Mesenchymal stem cell (in vitro differentiated cells and primary cell): ENCODE results near the gene HS1BP3.

Experiments used
- DNase-seq: peaks from one replicate; pipeline ENCODE4 v3.0.0-alpha.2; 2013
- H2AFZ ChIP-seq: one replicate; pipeline ENCODE4 v1.6.1; 2013; ENCODE audit warnings: low read depth, mild to moderate bottlenecking, control low read depth, inconsistent platforms, low read length, moderate library complexity
- H2AK5ac ChIP-seq: 2 replicates; pipeline ENCODE4 v1.6.1; 2013; ENCODE audit warnings: low read length, moderate library complexity, mild to moderate bottlenecking, inconsistent platforms; ENCODE audit not compliant: severe bottlenecking
- H2BK120ac ChIP-seq: one replicate; pipeline ENCODE4 v1.6.1; 2013; ENCODE audit warnings: low read depth, mild to moderate bottlenecking, inconsistent platforms, low read length, moderate library complexity
- H2BK12ac ChIP-seq, 2 experiments: one replicate each; pipeline ENCODE4 v1.6.1; 2013; ENCODE audit warnings: inconsistent platforms in 2 of 2, low read length in 2 of 2, mild to moderate bottlenecking in 2 of 2, moderate library complexity in 2 of 2, control low read depth in 1 of 2
- H2BK15ac ChIP-seq: one replicate; pipeline ENCODE4 v1.6.1; 2013; ENCODE audit warnings: mild to moderate bottlenecking, low read depth, inconsistent platforms; ENCODE audit not compliant: poor library complexity, severe bottlenecking
- H2BK5ac ChIP-seq: 2 replicates; pipeline ENCODE4 v1.6.1; 2013; ENCODE audit warnings: low read depth, mild to moderate bottlenecking, low read length, control low read depth, inconsistent platforms; ENCODE audit not compliant: poor library complexity, severe bottlenecking
- H3K14ac ChIP-seq, 2 experiments: one replicate each; pipeline ENCODE4 v1.6.1; 2013; ENCODE audit warnings: inconsistent platforms in 2 of 2, low read length in 2 of 2, control low read depth in 1 of 2, mild to moderate bottlenecking in 1 of 2, moderate library complexity in 1 of 2
- H3K18ac ChIP-seq, 2 experiments: one replicate each; pipeline ENCODE4 v1.6.1; 2013; ENCODE audit warnings: inconsistent platforms in 2 of 2, low read length in 2 of 2, control low read depth in 1 of 2, low read depth in 1 of 2, mild to moderate bottlenecking in 1 of 2
- H3K23ac ChIP-seq, 2 experiments: one replicate each; pipeline ENCODE4 v1.6.1; 2013; ENCODE audit warnings: inconsistent platforms in 2 of 2, low read length in 2 of 2, mild to moderate bottlenecking in 2 of 2, moderate library complexity in 2 of 2, control low read depth in 1 of 2
- H3K27ac ChIP-seq: 2 replicates; pipeline ENCODE4 v1.5.1; 2013; ENCODE audit warnings: mild to moderate bottlenecking, moderate library complexity, low read length, control low read depth, inconsistent platforms; ENCODE audit not compliant: poor library complexity, severe bottlenecking
- H3K27me3 ChIP-seq, 2 experiments: 2 replicates each; pipeline versions ENCODE4 v1.6.1 to v1.7.0; 2013; ENCODE audit warnings: low read length in 2 of 2, mild to moderate bottlenecking in 2 of 2, moderate library complexity in 2 of 2, control low read depth in 1 of 2, inconsistent platforms in 1 of 2; ENCODE audit not compliant: control insufficient read depth in 1 of 2, insufficient read depth in 1 of 2
- H3K36me3 ChIP-seq, 2 experiments: 2 replicates each; pipeline versions ENCODE4 v1.6.1 to v1.7.0; 2013; ENCODE audit warnings: low read length in 2 of 2, control low read depth in 1 of 2, inconsistent platforms in 1 of 2, low read depth in 1 of 2, mild to moderate bottlenecking in 1 of 2; ENCODE audit not compliant: insufficient read depth in 2 of 2, control insufficient read depth in 1 of 2
- H3K4ac ChIP-seq, 2 experiments: one replicate each; pipeline ENCODE4 v1.6.1; 2013; ENCODE audit warnings: inconsistent platforms in 2 of 2, low read length in 2 of 2, mild to moderate bottlenecking in 2 of 2, moderate library complexity in 2 of 2, control low read depth in 1 of 2, low read depth in 1 of 2
- H3K4me1 ChIP-seq: 2 replicates; pipeline ENCODE4 v1.6.1; 2013; ENCODE audit warnings: low read depth, low read length, control low read depth; ENCODE audit not compliant: control insufficient read depth, insufficient read depth
- H3K4me2 ChIP-seq: 2 replicates; pipeline ENCODE4 v1.6.1; 2013; ENCODE audit warnings: low read length, mild to moderate bottlenecking, inconsistent platforms; ENCODE audit not compliant: poor library complexity, severe bottlenecking
- H3K4me3 ChIP-seq, 2 experiments: 2 replicates each; pipeline versions ENCODE4 v1.5.1 to v1.7.0; 2013; ENCODE audit warnings: low read length in 2 of 2, mild to moderate bottlenecking in 2 of 2, control low read depth in 1 of 2, low read depth in 1 of 2; ENCODE audit not compliant: insufficient read depth in 1 of 2
- H3K79me1 ChIP-seq: replicated peaks from 2 replicates; pipeline ENCODE4 v1.6.1; 2013; ENCODE audit warnings: mild to moderate bottlenecking, control low read depth, low read length, inconsistent platforms; ENCODE audit not compliant: poor library complexity, severe bottlenecking
- H3K9ac ChIP-seq: 2 replicates; pipeline ENCODE4 v1.7.0; 2013; ENCODE audit warnings: mild to moderate bottlenecking, low read length, moderate library complexity
- H3K9me3 ChIP-seq: 2 replicates; pipeline ENCODE4 v1.7.0; 2013; ENCODE audit warnings: mild to moderate bottlenecking, low read length; ENCODE audit not compliant: control insufficient read depth
- H4K8ac ChIP-seq: one replicate; pipeline ENCODE4 v1.6.1; 2013; ENCODE audit warnings: inconsistent platforms, mild to moderate bottlenecking, low read length, moderate library complexity
- H4K91ac ChIP-seq: one replicate; pipeline ENCODE4 v1.6.1; 2013; ENCODE audit warnings: mild to moderate bottlenecking, low read length, inconsistent platforms
- WGBS: methylation state at CpG from one replicate; pipeline ENCODE4 v1.1.7; 2013; ENCODE audit warnings: mixed read lengths; 5-methylcytosine and 5-hydroxymethylcytosine counted together

Gene HS1BP3

GRCh38 chr2:20617081-20617575, 33.8 kb downstream of the HS1BP3 start:
- Histone ChIP-seq H3K9ac (peak overlapping the region; percentile 89), H3K79me1 (peaks cover 2% of the 10 kb centered on the region), H3K9me3 (no peaks in the 10 kb centered on the region), H3K14ac (peak overlapping the region in 1 of 2 experiments; percentile 86), H4K8ac (peak overlapping the region; percentile 41), H2BK5ac (no peak overlapping the region), H3K4me3 (no peak overlapping the region), H3K36me3 (peaks cover 25 to 32% of the 10 kb centered on the region in 2 experiments), H2BK15ac (peak overlapping the region; percentile 18), H4K91ac (peak overlapping the region; percentile 94), H3K27ac (peak overlapping the region; percentile 53), H3K4me1 (peaks cover 63% of the 10 kb centered on the region), H3K23ac (peak overlapping the region in 1 of 2 experiments; percentile 71), H2AK5ac (peak overlapping the region; percentile 95), H2BK12ac (peak overlapping the region; percentile 87 to 95), H2AFZ (no peak overlapping the region), H2BK120ac (peak overlapping the region; percentile 69), H3K4ac (peak overlapping the region; percentile 48 to 94), H3K27me3 (no peaks in the 10 kb centered on the region), H3K4me2 (no peak overlapping the region), H3K18ac (peak overlapping the region; percentile 93 to 96)
- 37% methylated on average over 7 of the region's 10 CpGs for WGBS
- DNase-seq = peak; percentile 72

- H2BK5ac ChIP-seq = no peak overlapping the region
- no peak overlapping the region for H3K4me3 ChIP-seq
- peak overlapping the region; percentile 52 to 70 for H3K4ac ChIP-seq
- peak overlapping the region in 1 of 2 experiments; percentile 53 for H3K14ac ChIP-seq
- no peaks in the 10 kb centered on the region for H3K9me3 ChIP-seq
- H2AK5ac ChIP-seq = peak overlapping the region; percentile 95
- no peaks in the 10 kb centered on the region for H3K27me3 ChIP-seq
- no peak overlapping the region for H2BK15ac ChIP-seq
- no peak overlapping the region for H3K27ac ChIP-seq
- peaks cover 67% of the 10 kb centered on the region for H3K4me1 ChIP-seq
- H2BK120ac ChIP-seq = no peak overlapping the region
- no peak for DNase-seq
- peaks cover 2% of the 10 kb centered on the region for H3K79me1 ChIP-seq
- H3K36me3 ChIP-seq = peaks cover 18 to 26% of the 10 kb centered on the region in 2 experiments
- H2BK12ac ChIP-seq = peak overlapping the region; percentile 71 to 95
- no peak overlapping the region for H3K9ac ChIP-seq
- peak overlapping the region; percentile 34 to 96 for H3K18ac ChIP-seq
- 96% methylated on average over 4 of the region's 4 CpGs for WGBS
- no peak overlapping the region for H2AFZ ChIP-seq
- no peak overlapping the region for H3K4me2 ChIP-seq
- H3K23ac ChIP-seq = no peak overlapping the region
- H4K8ac ChIP-seq = no peak overlapping the region
- peak overlapping the region; percentile 70 for H4K91ac ChIP-seq
Observed at GRCh38 chr2:20616341-20616871, 34.5 kb downstream of the HS1BP3 start.

GRCh38 chr2:20615466-20616241, 35.2 kb downstream of the HS1BP3 start:
- Histone ChIP-seq H2BK12ac (peak overlapping the region; percentile 61 to 84), H3K36me3 (peaks cover 10 to 18% of the 10 kb centered on the region in 2 experiments), H3K4ac (peak overlapping the region; percentile 51 to 52), H4K8ac (no peak overlapping the region), H2AK5ac (peak overlapping the region; percentile 95), H3K27ac (no peak overlapping the region), H3K23ac (no peak overlapping the region), H3K14ac (peak overlapping the region in 1 of 2 experiments; percentile 30), H3K79me1 (peaks cover 2% of the 10 kb centered on the region), H2BK15ac (no peak overlapping the region), H3K4me1 (peaks cover 68% of the 10 kb centered on the region), H3K27me3 (no peaks in the 10 kb centered on the region), H3K4me2 (no peak overlapping the region), H3K4me3 (no peak overlapping the region), H3K9me3 (no peaks in the 10 kb centered on the region), H2AFZ (no peak overlapping the region), H3K18ac (peak overlapping the region; percentile 28 to 34), H2BK5ac (no peak overlapping the region), H2BK120ac (no peak overlapping the region), H4K91ac (peak overlapping the region; percentile 48), H3K9ac (no peak overlapping the region)
- WGBS = 88% methylated on average over 9 of the region's 9 CpGs
- DNase-seq = no peak

- Histone ChIP-seq H3K4me2 (no peak overlapping the region), H2BK5ac (no peak overlapping the region), H3K18ac (peak overlapping the region; percentile 14 to 67), H3K4ac (peak overlapping the region in 1 of 2 experiments; percentile 51), H2BK120ac (peak overlapping the region; percentile 7), H3K4me1 (peaks cover 68% of the 10 kb centered on the region), H3K79me1 (peaks cover 2% of the 10 kb centered on the region), H4K91ac (peak overlapping the region; percentile 48), H2BK15ac (peak overlapping the region; percentile 9), H2AFZ (no peak overlapping the region), H2AK5ac (peak overlapping the region; percentile 82), H2BK12ac (peak overlapping the region; percentile 61 to 93), H3K4me3 (no peak overlapping the region), H3K23ac (no peak overlapping the region), H4K8ac (no peak overlapping the region), H3K9ac (peak overlapping the region; percentile 26), H3K27ac (peak overlapping the region; percentile 6), H3K27me3 (no peaks in the 10 kb centered on the region), H3K14ac (peak overlapping the region in 1 of 2 experiments; percentile 68), H3K36me3 (peaks cover 4 to 15% of the 10 kb centered on the region in 2 experiments), H3K9me3 (no peaks in the 10 kb centered on the region)
- 99% methylated on average over 6 of the region's 6 CpGs for whole genome bisulfite sequencing
- DNase-seq = no peak
Observed at GRCh38 chr2:20615068-20615465, 35.8 kb downstream of the HS1BP3 start.
